NCI-H2107 treated with DMSO at 0.1 percent for 48 hours (cell line): ENCODE results near the gene ACSM6.
"Not testable (repeated sequence)": the region's sequence is repeated elsewhere in the genome, so short reads cannot be mapped to it uniquely, and the experiment has no call there.

Source experiments
- DNase-seq: peaks from one replicate; lab custom pipeline; 2025; ENCODE audit not compliant: unreplicated experiment; lab: John Stamatoyannopoulos, UW

Gene ACSM6, protein sequence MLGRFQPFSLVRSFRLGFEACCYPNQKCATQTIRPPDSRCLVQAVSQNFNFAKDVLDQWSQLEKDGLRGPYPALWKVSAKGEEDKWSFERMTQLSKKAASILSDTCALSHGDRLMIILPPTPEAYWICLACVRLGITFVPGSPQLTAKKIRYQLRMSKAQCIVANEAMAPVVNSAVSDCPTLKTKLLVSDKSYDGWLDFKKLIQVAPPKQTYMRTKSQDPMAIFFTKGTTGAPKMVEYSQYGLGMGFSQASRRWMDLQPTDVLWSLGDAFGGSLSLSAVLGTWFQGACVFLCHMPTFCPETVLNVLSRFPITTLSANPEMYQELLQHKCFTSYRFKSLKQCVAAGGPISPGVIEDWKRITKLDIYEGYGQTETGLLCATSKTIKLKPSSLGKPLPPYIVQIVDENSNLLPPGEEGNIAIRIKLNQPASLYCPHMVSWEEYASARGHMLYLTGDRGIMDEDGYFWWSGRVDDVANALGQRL

DNA sequence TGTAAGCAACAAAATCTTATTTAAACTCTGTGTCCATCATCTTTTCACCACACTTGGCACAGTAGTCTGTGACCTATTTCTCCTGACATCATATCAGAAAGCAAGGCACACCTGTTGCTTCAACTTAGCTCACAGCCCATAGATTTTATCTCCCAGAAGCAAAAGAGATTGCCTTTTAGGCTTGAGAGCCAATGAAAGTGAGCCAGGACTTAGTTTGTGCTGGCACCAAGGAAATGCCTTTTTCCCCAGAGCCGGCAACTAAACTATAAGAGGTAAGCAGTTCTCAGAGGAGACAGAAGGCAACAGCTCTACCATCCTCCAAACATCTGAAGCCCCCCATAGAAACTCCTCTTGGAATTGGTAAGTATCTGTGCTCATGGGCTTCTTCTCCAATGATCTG is at the start of gene ACSM6:
Gene ACSM6, plus strand, starts transcription at position 295 of the 400 bp plus-strand sequence. CDS start 248 bp downstream, outside the sequence.
- DNase-seq: no peak

DNA sequence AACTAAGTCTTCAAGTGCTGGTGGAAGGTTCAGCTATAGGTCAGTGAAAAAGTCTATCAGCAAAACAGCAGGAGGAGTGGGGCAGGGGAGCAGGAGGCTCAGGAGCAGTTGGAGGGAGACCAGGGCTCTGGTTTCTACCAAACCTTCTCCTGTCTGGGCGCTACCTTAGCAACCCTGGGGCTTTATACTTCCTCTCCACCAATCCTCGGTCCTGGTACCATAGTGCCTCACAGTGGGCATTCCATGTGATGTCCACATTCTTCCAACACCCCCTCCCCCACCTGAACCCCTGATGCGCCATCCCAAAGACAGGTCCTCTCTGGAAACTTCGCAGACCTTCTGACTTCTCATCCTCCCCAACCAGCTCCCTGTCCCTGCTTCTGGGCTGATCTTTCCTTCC is 25.3 kb upstream of the ACSM6 start:
- DNase-seq: no peak

DNA sequence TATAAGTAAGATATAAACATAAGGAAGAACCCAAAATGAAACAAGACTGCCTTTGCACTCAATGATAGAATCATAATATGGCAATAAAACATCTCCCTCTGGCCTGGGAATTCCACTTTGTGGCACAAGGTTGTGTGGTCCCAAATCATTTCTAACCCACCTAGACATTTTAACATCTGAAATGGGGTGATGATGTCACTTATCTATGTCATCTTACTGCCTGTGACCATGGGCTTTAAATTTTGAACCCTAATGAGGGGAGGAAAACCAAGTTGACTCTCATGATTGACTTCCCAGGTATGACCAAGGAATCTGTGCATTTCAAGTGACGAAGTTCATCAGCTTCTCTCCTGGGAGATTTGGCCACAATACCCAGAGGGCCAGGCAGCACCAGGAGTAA is 24.5 kb upstream of the ACSM6 start:
- no peak for DNase-seq

DNA sequence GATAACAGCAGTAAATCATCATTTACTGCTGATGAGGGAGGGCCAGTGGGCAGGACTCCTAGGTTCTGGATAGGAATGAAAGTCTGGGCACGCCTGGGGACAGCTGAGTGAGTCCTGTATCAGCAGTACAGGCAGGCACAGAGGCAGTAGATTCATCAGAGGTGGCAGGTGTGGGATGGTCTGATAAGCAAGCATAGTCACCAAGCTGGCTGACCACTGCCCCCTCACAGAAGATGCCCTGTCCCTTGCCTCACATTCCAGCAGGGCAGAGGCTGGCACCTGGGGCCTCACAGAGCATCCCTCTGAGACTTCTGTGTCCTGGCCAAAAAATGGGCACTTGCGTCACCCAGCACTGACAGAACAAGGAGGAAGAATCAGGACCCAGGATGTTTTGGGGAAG is 23.2 kb upstream of the ACSM6 start:
- no peak for DNase-seq

DNA sequence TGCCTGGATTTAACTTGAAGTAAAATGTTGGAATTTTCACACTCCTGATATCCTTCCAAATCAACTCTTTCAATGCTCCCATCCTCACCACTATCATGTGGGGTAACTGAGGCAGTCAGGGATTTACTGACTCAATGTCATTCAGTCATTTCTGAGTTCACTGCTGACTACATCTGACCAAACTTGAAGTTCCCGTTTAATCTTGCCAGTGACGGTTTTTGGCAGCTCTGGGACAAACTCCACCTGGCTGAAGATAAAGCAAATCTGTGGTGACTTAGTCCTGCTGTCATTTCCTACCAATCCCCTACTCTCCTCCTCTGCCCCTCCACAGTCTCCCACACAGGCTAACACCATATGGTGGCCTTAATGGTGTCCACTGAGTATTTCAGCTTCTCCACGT is 22.7 kb upstream of the ACSM6 start:
- no peak for DNase-seq

DNA sequence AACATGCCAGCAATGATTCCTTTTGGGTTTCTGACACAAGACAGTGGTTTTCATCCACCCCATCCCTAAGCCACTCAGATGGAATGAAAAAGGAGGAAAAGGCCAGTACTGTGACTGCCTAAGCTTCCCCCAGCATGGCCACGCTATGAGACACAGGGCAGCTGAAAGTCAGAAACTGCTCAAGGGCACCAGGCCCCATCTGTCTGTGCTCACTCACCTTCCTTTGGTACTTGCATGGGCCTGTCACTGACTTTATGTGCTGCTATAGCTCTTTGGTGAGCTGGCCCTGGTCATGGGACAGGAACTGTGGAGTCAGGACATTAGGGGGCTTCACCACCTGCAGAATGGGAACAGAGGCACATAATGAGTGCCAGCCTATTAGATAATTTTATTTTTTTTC is 21.2 kb upstream of the ACSM6 start:
- no peak for DNase-seq

DNA sequence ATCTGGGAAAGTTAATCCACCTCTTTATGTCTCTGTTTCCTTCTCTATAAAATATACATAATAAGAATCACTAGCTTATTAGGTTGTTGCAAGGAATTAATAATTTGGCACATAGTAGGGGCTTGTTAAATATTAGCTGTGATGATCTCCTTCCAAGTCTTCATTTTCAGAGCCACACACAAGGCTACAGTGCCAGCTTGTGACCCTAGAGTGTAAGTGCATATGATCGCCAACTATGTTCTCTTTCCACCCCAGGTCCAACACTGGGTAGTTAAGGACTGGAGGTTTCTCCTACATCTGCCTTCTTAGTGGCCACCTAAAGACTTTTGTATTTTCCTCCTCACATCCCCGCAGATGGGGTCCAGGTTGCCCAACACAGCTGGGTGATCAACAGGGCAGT is 17.9 kb upstream of the ACSM6 start:
- no peak for DNase-seq

DNA sequence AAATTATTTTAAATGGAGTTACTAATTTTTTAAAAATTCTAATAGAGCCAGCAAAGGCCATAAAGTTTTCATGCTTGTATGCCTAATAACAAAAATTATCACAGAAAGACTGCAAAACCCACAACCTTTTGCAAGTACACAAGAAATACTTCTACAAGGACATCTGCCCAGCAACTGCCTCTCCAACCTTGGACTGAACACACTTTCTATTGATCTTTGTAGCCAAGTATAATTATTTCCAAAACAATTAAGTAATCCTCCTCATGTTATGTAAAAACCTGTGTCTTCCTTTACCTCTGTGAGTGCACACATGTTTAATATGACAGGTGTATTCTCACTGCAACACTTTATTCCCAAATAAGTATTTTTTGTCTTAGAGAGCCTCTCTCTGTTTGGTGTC is 16.6 kb upstream of the ACSM6 start:
- DNase-seq: no peak

DNA sequence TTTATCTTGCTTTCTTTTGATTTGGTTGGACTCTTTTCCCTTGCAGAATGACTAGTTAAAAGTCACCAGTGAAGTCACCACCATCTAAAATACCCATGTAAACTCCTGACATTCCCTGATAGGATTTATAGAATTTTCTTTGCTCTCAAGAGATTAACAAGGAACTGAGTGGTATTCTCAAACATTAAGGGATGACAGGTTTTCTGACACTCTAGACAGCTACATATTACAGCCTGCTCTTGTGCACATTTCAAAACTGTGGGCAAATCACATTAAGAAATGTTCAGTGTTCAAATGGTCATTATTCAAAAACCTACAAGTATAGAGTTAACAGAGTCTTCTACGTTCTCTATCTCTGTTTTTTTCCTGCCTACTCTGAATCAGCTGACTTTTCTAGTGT is 15.8 kb upstream of the ACSM6 start:
- DNase-seq: no peak

DNA sequence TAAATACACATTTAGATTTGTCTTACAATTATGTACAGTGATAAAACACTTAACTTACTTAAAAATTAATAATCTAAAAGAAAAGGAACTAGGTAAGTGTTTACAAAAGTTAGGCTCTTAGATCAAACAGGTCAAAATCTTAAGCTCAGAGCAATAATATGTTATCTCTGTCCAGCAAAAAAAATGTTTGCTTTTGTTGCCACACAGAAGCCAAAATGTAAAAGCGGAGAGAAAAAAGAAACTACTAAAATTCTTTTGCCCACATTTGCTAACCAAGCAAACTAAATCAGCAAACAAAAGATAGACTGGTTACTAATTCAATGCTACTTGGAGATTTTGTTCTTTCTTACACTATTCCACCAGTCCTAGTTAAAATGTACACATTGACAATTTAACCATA is 15.2 kb upstream of the ACSM6 start:
- no peak for DNase-seq

DNA sequence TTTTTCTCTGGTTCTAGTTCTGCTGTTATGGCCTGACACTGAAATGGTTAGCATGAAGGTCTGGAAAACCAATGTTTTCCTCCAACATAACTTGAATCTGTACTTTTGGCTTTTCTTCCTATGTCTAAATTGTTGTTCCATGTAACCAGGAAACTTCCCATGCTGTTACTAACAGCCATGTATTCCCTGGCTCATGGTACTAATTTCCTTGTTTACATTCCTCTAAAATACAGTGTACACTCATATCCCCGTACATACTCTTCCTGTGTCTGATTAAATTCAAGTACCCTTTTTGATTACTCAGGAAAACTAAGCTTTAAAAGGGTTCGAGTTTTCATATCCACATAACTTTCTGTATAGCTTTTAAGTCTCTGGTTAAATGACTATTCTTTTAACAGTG is 12.3 kb upstream of the ACSM6 start:
- DNase-seq: no peak

DNA sequence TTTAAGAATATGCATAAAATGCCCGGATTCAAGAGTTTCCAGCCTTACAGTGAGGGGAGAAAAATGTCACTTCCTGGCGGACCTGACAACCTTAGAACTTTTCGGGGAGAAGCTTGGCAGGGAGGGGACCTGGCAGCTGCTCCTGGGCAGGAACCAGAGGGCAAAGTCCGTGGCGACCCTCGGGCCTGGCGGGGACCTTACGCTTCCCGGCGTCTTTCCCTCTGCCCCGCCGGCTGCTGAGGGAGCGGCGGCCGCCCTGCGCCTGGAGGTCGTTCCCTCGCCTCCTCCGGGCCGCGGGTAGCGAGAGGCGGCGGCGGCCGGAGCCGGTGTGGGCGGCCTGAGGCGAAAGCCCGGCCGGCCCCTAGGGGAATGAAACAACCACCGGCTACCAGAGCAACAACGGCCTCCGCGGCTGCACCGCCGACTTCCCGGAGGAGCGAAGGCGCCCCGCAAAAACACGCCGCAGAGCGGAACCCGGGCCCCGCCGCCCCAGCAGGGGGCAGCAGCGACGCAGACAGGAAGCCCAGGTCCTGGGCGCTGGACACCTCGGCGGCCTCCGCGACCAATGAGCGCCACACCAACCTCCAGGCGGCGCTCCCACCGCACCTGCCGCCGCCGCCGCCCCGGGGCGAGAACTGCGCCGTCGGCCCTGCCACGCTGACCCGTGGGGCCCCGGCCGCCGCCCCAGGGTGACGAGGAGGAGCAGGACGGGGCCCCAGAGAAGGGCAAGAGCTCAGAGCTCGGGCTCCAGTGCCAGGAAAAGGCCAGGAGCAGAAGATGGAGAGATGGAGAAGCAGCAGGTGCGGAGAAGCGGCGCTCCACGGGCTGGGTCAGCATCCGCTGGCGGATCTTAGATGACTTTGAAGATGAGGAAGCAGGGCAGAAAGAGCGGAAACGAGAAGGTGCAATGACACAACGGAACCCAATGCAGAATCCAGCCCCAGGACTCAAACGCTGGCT is 10.5 kb upstream of the ACSM6 start:
- DNase-seq: no peak

DNA sequence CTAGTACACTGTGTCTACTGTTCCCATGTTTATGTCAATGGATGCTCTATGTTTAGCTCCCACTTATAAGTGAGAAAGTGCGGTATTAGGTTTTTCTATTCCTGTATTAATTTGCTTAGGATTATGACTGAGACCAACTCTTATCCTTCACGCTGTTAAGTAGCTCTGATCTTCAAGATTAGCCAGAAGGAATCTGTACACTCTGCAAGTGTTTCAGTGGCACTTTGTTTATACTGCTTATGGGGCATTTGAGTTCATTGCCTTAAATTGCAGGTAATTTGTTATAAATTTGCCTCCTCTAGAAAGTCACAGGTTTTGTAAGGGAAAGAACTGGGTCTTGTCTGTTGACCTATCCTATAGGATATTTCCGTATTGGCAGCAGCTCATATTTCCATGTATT is 6.4 kb upstream of the ACSM6 start:
- no peak for DNase-seq

DNA sequence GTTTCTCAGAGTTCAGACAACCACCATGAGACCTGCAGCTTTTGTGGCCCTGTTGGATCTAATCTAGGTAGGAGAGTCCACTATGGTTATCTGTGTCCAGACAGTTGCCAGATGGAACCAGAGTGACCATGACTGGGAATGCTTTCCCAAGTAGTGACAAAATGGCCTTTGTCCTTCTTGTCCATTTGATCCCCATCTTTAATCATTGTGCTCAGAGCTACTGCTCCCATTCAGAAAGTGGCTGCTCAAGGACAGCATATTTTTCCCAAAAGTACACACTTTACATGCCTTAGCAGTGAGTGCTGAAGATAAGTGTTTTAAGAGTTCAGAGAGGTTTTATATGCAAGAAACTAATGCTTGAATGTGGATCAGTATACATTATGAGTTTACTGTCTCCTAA is 5.4 kb upstream of the ACSM6 start:
- DNase-seq: no peak

DNA sequence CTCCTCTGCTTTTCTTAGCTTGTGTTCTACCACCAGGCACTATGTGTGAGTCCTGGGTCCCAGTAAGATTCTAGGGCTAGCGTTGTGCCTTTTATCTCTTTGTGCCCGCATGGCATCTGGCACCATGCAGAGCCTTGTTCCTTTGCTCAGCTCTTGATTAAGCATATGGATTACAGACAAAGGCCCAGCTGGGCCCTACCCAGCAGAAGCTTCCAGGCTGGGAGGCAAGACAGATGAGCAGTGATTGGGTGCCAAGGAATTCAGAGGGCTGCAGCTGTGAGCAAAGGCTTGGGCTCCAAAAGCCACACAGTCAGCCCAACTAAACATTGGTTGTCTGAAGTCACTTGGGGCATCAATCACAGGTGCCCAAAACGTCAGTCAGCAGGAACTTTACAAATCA is 2.0 kb downstream of the ACSM6 start:
- DNase-seq: no peak

DNA sequence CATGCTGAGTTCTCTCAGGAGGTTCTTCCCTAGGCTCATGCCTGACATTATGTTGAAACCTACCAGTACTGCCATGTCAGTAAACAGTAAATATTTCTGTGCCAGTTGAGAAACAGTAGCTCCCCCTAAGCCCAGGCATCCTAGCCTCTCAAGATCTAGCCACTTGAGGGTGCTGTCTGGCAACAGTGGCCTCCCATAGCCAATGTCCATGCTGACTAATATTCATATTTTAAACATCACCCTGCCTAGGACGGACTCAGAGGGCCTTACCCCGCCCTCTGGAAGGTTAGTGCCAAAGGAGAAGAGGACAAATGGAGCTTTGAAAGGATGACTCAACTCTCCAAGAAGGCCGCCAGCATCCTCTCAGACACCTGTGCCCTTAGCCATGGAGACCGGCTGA is 7.7 kb downstream of the ACSM6 start:
- DNase-seq: no peak

DNA sequence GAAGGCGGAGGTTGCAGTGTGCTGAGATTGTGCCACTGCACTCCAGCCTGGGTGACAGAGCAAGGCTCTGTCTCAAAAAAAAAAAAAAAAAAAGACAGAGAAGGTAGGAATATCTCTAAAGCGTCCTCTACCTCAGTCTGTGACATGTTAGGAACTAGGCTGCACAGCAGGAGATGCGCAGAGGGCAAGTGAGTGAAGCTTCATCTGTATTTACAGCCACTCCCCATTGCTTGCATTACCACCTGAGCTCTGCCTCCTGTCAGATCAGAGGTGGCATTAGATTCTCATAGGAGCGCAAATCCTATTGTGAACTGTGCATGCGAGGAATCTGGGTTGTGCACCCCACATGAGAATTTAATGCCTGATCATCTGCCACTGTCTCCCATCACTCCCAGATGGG is 8.8 kb downstream of the ACSM6 start:
- not testable (repeated sequence) for DNase-seq

DNA sequence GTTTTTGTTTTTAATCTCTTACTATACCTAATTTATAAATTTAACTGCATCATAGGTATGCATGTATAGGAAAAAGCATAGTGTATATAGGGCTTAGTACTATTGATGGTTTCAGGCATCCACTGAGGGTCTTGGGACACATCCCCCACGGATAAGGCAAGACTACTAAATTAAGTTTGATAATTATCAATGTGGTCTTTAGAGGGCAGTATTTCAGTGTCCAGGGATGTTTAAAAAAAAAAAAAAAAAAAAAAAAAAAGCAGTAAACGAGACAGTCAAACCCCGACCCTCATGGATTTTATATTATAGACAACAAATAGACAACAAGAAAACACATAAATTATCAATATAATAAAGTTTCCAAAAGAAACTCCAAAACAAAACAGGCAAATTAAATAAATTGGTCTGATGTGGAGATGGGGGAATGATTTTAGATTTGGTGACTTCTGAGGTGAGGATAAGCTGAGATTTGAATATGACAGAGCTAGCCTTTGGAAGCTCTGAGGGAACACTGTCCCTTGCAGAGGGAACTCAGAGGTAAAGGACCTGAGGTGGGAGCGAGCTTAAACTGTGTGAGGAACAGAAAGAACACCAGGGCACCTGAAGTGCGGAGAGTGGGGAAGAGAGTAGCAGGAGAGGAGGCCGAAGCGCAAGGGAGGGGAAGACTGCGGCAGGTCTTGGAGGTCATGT is 14.8 kb downstream of the ACSM6 start:
- DNase-seq: no peak

DNA sequence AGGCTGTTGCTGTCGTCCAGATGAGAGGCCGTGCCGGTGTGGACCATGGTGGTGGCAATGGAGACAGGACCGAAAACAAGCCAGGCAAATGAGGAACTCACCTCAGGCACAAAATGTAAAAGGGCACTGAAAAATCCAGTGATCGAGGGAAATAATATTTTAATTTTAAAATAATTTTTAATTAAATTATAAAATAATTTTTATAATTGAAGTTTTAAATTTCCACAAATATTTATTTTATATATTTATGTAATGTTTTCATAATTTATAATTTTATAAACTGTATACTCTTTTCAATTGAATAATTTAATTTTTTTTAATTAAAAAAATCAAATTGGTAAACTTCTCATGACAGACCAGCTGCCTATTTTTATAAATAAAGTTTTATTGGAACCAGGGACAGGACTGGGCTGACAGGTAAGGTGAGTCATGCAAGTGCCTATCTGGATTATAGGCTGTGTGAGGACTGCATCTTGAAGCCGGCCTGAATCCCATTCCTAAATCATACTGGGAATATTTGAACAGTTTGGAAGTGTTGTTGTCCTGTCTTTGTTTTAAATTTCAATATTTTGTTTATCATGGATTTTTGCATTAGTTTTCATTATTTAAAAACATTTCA is 15.6 kb downstream of the ACSM6 start:
- DNase-seq: no peak

DNA sequence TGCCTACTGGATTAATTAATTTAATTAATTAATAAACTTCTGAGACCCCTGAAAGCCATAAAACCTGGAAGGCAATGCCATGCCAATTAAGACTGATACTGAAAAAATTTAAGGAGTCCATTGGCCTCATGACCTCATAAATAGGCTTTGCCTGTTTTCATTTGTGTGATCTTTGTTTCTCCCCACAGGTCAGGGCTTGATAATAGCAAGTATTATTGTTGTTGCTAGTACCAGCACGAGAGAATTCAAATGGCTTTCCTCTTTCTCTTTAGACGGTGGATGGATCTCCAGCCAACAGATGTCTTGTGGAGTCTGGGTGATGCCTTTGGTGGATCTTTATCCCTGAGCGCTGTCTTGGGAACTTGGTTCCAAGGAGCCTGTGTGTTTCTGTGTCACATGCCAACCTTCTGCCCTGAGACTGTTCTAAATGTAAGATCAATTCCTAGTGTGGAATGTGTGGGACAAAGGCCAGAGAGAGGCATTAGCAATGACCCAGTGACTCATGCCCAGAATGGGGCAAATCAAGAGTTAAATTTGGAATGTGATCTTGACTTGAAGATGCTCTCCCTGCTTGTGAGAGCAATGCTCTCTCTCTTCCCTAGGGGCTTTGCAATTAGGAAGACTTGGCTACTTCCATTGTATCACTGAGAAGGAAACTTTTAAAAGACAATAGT is 17.7 kb downstream of the ACSM6 start:
- no peak for DNase-seq
